ENCODE results near the gene ENGASE.
"Not testable (repeated sequence)": the region's sequence is repeated elsewhere in the genome, so short reads cannot be mapped to it uniquely, and the experiment has no call there.

Gene ENGASE

DNA sequence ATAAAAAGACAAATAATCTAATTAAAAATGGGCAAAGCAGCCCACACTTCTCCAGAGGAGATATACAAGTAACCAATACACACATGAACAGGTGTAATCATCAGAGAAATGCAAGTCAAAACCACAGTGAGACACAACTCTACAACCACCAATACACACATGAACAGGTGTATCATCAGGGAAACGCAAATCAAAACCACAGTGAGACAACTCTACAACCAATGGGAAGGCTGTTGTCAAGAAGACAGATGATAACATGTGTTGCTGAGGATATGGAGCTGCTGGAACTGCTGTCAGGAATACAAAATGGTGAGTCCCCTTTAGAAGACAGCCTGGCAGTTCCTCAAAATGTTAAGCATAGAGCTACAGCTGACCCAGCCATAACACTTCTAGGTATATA, 22.5 kb upstream of the ENGASE start:
- no peak for DNase-seq (ENCODE audit: low spot score)

DNA sequence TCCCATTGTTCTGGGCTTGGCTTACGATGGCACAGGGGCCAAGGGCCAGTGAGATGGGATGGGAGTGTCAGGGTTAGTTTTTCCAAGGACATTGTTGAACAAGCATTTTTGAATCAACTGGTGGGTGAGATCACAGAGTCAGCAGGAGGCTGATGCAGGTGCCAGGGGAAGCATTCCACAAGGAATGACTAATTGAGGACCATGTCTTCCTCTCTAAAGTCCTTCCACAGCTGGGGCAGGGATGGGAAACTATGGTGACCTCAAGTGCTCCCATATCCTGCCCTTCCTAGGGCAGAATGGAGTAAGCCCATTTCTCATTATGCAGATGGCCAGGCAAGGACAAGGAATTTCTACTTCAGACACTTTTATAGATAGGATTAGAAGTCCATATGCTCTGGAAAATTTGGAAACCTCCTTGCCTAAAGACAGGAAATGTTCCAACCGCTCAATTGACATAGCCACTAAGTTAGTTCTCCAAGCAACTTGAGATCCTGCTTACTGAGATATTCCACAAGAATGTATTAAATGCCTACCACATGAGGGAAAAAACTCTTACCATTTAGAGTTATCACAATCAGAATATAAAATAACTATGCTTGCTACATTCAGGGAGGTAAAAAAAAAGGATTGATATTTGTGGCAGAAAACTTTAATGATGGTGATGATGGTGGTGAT, 21.2 kb upstream of the ENGASE start:
- no peak for DNase-seq (ENCODE audit: low spot score)

DNA sequence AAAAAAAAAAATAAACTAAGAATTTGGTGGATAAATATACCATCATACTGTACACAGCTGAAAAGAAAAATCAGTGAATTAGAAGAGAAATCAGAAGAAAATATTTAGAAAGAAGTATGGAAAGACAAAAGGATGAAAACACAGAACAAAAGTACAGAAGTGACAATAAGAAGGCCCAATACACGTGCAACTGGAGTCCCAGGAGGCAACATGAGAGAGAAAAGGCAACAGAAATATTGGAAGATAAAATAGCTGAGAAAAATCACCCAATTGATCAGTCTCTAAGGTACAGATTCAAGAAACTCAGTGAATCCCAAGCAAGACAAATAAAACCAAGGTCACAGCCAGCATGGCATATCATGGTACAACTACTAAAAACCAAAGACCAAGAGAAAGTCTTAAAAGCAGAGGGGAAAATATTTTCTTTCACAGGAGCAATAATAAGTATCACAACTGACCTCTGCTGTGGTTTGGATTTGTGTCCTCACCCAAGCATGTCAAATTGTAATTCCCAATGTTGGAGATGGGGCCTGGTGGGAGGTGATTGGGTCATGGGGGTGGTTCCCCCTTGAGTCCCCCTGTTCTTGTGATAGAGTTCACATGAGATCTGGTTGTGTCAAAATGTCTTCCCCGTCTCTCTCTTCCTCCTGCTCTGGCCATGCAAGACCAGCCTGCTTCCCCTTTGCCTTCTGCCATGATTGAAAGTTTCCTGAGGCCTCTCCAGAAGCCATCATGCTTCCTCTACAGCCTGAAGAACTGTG, 20.2 kb upstream of the ENGASE start:
- no peak for DNase-seq (ENCODE audit: low spot score)

DNA sequence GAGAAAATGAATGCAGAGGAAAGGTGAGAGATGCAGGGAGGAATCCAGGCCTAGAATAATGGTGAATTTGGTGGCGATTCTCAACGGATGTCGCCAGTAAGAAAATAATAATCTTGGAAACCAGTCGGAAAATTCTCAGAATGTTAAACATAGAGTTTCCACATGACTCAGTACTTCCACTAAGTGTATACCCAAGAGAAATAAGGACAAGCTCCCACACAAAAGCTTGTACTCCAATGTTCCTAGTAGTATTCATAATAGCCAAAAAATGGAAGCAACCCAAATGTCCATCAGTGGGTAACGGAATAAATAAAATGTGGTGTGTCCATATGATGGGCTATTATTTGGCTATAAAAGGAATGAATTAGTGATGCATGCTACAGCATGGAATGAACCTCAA, 19.4 kb upstream of the ENGASE start:
- DNase-seq (ENCODE audit: low spot score) = no peak

DNA sequence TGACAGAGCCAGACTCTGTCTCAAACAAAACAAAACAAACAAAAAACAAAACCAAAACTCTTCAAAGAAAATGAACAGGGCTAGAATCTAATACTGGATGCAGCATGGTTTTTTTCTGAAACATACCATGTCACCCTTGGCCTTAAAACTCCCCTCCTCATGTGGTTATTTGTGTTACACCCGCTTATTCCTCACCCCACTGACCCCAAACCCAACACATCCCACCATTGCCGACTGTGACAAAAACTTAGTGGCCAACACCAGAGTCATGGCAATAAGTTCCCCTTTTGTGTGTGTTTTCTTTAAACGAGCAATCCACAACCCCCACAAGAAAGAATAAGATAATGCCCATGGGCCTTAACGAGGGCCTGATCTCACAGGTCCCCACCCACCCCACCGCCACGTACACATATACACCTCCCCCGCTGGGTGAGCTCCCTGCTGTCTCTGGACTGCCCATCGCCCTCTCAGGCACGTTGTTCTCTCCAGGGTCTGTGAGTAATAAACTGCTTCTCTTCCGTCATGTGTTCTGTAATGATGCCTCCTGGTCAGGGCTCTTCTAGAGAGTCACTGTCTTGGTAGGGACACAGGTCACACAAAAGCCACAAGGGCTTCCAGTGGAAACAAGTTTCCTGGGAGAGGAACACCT, 16.8 kb upstream of the ENGASE start:
- no peak for DNase-seq (ENCODE audit: low spot score)

DNA sequence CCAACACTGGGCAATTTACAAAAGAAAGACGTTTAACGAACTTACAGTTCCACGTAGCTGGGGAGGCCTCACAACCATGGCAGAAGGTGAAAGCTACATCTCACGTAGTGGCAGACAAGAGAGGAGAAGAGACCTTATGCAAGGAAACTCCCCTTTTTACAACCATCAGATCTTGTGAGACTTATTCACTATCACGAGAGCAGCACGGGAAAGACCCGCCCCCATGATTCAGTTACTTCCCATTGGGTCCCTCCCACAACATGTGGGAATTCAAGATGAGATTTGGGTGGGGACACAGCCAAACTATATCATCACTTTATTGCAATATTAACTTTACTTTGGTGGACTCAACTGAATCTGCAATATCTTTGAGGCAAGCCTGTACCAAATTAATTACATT, 11.9 kb upstream of the ENGASE start:
- DNase-seq (ENCODE audit: low spot score) = no peak

DNA sequence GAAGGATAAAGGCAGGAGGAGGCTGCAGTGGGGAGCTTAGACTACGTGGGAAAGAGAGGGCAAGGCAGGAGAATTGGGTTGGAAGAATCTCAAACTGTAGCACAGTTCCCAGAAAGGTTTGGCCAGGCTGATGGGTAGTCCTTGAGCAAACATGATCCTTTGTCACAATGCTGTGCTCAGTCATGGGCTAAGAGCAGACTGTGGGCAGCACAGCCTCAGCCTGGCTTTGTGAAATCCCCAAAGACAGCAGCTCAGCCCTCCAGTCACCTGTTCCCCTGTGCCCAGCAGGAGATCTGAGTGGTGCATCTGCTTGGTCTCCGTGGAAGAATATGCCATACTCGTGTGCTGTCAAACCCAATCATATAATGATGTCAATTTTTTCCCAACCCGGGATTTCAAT, 10.6 kb upstream of the ENGASE start:
- no peak for DNase-seq (ENCODE audit: low spot score)

DNA sequence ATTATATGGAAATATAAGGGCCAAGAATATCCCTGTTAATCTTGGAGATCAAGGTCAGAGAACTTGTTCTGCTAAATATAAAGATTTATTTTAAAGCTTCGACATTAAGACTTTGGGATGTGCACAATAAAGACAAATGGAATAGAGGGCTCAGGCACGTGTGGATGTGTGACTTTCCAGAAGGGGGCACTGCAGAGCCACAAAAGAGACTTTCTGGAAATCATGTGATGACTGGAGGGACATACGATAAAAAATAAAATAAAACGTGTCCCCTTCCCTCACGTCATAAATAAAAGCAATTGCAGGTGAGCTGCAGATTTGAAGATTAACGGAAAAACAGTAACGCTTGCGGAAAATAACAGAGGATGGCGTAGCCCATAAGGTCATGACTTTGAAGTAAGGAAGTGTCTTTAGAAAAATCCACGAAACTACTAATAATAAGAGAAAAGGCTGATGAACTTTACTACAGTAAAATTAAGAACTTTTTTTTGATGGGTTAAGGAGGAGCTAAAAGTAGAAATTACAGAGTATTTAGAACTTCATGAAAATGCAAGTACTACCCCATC, 9.4 kb upstream of the ENGASE start:
- peak; percentile 73 for DNase-seq (ENCODE audit: low spot score)

DNA sequence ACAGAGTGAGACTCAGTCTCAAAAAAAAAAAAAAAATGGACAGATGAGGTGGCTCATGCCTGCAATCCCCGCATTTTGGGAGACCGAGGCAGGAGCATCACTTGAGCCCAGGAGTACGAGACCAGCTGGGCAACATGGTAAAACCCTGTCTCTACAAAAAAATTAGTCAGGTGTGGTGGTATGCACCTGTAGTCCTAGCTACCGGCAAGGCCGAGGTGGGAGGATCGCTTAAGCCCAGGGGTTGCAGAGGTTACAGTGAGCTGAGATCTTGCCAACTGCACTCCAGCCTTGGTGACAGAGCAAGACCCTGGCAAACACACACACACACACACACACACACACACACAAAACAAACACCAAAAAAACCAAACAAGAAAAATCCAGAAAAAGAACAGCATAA, 7.7 kb upstream of the ENGASE start:
- DNase-seq (ENCODE audit: low spot score) = no peak

DNA sequence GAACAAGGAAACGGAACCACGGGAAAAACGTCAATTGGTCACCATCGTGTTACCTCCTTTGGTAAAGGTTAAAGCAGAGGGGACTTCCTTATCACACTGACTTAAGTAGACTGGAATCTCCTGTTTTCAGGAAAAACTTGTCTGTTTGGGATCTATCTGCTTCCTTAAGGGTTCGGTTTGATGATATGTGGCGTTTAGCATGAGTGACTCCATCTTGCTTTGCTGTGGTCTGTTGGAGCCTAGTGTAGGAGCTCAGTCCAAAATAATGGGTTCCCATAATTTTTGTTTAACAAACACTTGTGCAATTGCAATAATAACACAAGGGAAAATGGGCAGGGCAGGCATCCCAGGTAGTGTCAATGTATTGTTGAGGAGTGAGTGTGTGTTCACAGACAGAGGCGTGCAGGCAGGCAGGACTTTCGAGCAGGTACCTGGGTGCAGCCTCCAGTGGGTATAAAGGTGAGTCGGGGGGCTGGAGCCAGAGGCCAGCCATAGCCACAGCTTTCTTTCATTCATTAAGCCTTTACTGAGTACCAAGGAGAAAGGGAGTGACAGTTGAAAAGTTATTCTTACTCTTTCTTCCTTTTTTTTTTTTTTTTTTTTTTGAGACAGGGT, 4.3 kb upstream of the ENGASE start:
- no peak for DNase-seq (ENCODE audit: low spot score)

DNA sequence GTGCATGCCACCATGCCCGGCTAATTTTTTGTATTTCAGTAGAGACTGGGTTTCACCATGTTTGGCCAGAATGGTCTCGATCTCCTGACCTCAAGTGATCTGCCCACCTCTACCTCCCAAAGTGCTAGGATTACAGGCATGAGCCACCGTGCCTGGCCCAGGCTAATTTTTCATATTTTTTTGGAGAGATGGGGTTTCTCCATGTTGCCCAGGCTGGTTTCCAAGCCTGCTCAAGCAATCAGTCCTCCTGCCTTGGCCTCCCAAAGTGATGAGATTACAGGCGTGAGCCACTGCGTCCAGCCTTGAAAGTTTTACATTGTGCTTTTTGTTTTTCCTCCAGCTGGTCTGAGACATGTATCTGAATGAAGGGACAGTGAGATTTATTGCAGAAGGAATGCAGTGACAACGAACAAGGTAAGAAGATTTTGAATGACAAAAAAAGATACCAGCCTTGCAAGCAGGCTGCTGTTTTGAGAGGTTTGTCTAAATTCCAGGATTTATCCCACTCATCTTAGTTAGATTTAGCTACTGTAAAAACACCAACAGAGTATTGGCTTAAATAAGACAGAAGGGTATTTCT, 3.4 kb upstream of the ENGASE start:
- no peak for DNase-seq (ENCODE audit: low spot score)

DNA sequence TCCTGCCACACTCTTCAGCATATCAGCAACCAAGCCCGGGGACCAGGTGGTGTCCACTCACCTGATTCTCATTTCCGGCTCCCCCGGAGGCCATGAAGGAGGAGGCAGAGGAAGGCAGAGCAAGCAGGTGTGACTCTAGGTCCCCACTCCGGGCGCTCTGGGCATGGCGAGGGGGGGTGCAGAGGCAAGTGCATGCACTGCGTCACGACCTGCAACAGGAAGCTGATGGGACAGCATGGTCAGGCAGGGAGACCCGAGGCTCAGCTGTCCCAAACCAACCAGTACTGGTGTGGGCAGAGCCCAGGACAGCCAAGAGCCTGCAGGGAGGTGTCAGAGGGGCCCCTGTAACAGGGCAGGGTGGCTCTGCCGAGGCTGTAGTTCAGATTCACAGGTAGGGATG, 2.1 kb upstream of the ENGASE start:
- no peak for DNase-seq (ENCODE audit: low spot score)

DNA sequence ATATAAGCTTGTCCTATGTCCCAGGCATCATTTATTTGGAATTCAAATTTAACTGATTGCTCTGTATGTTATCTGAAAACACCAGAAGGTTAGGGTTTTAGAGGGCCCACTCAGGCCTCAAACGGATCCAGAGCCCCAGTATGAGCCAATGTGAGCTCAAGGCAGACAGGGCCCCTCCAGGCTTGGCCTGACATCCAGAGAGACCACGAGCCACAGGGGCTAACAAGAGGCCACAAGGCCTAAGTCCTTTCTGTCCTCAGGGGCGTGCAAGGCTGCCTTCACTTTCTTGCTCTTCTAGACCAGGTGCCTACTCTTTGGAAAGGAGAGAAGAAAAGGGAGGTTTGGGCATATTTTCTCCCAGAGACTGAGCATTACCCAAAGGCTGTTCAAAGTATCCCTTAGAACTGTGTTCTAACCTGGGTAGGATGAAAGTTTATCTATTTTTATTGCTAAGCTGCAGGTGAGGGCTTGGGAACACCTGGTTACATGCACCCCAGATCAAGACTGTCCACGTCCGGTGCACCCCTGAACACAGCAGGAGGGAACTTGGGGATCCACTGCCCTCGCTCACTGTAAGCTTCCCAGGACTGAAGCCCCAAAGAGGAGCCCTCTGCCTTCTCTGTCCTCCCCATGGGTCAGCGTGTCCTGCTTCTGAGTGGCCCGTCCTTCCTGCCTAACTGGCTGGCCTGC, 1.5 kb upstream of the ENGASE start:
- DNase-seq (ENCODE audit: low spot score) = no peak

DNA sequence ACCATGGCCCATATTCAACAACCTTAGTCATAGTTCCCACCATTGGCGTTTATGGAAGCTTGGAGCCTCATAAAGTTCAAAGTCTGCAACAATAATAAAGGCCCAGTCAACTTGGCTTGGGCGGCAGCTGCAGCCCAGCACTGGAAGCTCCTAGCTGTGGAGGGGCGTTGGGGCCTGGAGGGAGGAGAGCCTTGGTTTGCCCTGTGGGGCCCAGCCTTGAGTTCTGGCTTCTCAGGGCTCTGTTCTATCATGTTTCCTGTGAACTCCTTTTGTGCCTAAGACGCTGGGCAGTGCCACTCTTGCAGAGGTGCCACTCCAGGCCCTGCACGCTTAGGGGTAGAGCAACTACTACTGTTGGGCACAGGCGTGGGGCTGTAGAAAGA, 927 bp upstream of the ENGASE start:
- DNase-seq (ENCODE audit: low spot score) = no peak

DNA sequence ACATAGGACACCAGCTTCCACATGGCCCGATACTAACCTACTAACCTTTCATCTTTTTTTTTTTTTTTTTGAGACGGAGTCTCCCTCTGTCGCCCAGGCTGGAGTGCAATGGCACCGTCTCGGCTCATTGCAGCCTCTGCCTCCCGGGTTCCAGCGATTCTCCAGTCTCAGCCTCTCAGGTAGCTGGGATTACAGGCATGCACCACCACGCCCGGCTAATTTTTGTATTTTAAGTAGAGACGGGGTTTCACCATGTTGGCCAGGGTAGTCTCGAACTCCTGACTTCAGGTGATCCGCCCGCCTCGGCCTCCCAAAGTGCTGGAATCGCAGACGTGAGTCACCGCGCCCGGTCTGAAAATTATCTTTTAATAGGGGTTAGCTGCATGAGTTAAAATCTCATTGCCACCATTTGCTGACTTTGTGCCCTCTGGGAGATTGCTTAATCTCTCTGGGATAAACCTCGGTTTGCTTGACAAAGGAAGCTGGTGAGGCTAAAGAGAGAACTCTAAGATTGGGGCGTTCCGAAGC, 439 bp upstream of the ENGASE start:
- DNase-seq (ENCODE audit: low spot score) = not testable (repeated sequence)

DNA sequence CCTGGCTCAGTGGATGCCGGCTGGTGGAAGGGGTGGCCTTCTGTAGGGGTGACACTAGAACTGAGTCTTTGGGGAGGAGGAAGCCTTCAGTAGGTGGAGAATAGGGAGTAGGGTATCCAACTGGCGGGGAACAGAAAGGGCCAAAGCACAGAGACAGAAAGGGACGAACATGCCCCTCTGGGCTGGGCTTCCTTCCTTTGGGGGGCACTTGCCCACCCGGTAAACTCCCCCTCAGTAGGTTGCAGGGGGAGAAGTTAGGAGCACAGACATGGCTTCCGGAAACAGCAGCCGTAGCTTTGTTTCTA, 774 bp downstream of the ENGASE start:
- DNase-seq (ENCODE audit: low spot score) = no peak

DNA sequence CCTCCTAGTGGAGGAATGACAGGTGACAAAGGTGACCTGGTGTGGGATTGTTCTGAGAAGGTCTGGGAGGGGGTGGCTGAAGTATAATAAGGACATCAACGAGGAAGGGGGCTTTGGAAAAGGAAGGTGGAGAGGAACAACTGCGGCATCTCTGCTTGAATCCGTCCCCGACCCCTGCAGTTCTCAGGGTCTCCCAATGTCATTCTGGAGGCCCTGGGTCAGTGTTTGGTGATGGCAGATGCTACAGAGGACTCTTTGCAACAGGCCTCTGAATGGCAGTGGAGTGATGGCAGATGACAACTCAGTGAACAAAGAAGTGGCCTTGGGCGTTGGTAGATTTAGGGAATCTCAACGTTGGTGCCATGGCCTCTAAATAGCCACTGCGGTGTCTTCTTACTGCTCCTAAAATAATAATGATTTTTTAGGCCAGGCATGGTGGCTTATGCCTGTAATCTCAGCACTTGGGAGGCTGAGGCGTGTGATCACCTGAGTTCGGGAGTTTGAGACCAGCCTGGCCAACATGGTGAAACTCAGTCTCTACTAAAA, 1.3 kb downstream of the ENGASE start:
- DNase-seq (ENCODE audit: low spot score) = no peak

DNA sequence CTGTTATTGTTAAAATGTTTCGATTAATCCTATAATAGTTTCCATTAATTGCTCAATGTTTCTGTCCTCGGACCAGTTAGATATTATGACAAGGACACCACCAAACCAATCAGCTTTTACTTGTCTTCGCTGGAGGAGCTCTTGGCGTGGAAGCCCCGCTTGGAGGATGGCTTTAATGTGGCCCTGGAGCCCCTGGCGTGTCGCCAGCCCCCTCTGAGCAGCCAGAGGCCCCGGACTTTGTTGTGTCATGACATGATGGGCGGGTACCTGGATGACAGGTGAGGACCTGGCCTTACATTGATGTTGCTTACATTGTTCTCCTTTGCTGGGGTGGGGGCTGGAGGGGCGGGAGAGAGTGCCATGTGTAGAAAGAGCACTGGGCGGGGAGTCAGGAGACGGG, 3.0 kb downstream of the ENGASE start:
- DNase-seq (ENCODE audit: low spot score) = no peak

DNA sequence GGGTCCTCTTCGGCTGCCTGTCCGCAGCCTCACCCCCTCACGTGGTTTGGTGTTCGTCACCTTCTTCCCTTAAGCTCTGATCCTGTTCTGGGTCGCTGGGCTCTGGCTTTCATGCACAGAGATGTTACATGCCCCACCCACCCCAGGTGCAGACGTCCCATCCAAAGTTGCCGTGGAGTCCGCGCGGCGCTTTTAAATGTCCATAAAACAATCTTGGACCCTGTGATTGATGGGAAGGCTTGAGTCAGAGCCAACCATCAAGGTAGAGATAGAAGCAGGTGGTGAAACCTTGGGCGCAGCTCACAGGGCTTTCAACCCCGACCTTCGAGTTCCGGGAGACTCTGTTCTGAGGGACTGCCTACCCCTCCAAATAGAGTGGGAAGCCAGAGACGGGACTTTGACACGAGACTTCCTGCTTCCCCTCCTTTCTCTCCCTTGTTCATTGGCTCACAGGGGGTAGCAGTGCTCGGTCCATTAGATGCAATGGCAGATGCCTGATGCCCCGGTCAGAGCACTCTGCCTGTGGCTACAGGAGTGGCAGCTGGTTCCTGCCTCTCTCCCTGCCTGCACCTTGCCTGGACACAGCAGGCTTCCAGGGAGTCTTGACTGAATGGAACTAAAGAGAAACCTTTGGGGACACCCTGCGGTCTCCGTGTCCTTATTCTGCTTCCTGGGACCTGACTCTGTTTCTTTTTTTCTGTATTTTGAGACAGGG, 4.0 kb downstream of the ENGASE start:
- DNase-seq (ENCODE audit: low spot score) = no peak

DNA sequence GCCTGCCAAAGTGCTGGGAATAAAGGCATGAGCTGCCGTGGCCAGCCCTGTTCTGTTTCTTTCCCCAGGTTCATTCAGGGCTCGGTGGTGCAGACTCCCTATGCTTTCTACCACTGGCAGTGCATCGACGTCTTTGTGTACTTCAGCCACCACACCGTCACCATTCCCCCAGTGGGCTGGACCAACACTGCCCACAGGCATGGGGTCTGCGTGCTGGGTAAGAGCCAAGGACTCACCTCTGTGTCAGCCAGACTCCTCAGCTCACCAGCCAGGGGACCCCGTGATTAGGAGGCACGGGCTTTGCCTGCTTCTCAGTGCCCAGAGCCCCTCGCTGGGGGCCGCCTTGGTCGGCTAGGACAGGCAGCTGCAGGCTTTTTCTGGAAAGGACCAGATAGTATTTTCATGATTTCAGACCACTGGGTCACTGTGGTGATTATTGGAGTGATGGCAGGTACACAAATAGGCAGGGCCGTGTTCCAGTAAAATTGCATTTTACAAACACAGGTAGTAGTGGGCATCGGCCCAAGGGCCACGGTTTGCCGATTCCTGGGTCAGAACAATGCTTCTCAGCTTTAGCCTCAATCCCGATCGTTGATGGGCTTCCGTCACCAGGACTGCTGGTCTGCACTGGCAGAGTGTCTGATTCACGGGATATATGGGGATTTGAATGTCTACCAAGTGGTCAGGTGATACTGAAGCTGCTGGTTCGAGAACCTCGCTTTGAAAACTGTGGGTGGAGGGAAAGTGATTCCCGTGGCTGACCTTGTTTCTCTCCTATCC, 5.0 kb downstream of the ENGASE start:
- DNase-seq (ENCODE audit: low spot score) = no peak

Data from cerebellar cortex (tissue), 1 donor.